GM12875 (cell line): ENCODE measurements around the gene VSTM4.

Source experiments
- H3K4me3 ChIP-seq: one replicate; pipeline ENCODE4 v1.5.1; 2011; ENCODE audit warnings: low read depth, low read length, control low read depth
- TF ChIP-seq, protein P1 (sequence below): IDR thresholded peaks from 2 replicates; pipeline ENCODE4 v1.5.1; 2011; ENCODE audit warnings: low read depth, mild to moderate bottlenecking, control low read depth, inconsistent platforms, low read length, moderate library complexity, borderline replicate concordance; ENCODE audit not compliant: insufficient read depth

The VSTM4 gene

GRCh38 chr10:48993627-48994026, 121.7 kb downstream of the VSTM4 start:
- TF ChIP-seq, protein P1, sequence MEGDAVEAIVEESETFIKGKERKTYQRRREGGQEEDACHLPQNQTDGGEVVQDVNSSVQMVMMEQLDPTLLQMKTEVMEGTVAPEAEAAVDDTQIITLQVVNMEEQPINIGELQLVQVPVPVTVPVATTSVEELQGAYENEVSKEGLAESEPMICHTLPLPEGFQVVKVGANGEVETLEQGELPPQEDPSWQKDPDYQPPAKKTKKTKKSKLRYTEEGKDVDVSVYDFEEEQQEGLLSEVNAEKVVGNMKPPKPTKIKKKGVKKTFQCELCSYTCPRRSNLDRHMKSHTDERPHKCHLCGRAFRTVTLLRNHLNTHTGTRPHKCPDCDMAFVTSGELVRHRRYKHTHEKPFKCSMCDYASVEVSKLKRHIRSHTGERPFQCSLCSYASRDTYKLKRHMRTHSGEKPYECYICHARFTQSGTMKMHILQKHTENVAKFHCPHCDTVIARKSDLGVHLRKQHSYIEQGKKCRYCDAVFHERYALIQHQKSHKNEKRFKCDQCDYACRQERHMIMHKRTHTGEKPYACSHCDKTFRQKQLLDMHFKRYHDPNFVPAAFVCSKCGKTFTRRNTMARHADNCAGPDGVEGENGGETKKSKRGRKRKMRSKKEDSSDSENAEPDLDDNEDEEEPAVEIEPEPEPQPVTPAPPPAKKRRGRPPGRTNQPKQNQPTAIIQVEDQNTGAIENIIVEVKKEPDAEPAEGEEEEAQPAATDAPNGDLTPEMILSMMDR = no peak

GRCh38 chr10:48990226-48990625, 125.1 kb downstream of the VSTM4 start:
- TF ChIP-seq, protein P1 = no peak
- no peak overlapping the region for H3K4me3 ChIP-seq

More at GRCh38 chr10:48993627-48994026, 121.7 kb downstream of the VSTM4 start:
- no peak overlapping the region for H3K4me3 ChIP-seq

DNA sequence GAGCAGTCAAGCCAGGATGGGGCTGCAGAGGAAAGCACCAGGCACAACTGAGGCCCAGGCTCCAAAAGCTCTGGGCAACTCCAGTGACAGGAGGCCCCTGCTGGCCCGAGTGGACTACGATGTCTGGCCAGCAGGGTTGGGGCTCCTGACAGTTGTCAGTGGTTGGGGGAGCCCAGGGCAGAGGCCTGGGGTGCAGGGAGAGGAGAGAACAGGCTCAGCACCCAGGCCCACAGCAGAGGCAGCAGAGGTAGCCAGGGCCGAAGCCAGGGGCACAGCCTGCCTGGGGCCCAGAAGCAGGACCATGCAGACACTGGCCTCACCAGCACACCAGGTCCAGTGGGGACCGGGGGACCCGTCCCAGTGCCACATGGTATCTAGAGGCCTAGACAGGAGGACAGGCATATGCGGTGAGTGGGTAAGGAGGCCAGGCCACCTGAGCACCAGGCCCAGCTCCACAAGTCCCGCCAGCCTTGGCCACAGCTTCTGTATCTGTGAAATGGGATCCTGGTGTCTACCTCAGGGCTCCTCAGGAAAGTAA, 129.6 kb downstream of the VSTM4 start:
- TF ChIP-seq, protein P1 = no peak
- no peak overlapping the region for H3K4me3 ChIP-seq

DNA sequence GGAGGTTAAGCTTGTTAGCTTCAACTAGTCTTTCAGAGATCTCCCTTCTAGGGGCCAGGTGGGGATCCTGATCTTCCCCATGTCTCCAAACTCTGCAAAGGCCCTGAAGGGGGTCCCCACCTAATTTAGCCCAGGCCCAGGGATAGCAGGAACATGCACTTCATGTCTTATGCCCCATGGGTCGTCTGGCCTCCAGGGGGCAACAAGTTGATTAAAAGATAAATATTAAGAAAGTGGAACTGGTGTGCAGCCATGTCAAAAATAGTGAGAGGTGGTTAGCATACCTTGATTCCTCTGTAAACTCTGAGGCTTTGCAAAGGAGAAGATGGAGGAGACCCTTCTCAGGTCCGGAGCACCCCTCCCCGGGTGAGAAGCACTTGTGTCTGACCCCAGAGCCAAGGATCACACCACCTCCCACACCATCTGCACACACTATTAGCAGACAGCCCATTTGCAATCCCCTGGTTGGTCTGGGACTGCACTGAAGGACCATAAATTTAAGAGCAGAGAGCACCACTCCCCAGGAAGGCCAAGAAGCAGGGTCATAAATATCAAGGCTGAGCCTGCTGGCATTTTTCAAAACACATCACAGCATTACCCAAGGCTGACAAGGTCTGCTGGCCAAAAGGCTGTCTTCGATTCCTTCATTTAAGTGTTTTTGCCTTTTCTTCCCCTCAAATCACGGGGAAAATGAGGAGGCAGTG, 131.5 kb downstream of the VSTM4 start:
- TF ChIP-seq, protein P1 = no peak
- H3K4me3 ChIP-seq = no peak overlapping the region

GRCh38 chr10:48982584-48982983, 132.7 kb downstream of the VSTM4 start:
- TF ChIP-seq, protein P1 = no peak

DNA sequence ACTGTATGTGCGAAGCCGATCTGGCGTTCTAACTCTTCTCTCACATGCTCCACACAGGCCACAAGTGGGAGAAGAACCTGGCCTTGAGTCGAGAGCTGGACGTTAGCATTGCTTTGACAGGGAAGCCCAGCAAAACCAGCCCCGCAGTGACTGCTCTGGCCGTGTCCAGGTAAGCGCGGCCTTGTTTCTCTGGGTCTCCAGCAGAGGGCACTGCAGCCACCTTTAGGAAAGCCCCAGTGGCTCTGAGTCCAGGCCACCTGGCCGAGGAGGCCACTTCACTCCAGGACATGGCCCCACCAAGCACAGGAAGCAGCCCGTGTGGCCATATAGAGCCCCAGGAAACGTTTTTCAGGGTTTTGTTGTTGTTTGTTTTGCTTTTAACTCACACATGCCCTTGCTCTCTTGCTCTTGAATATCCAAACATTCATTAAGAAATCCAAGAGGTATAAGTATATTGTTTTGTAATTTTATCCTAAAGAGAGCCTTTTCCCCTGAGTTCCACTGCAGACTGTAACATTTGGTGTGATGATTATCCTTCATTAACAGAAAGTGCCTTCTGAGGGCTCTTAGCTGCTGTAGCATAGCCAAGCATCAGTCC, 133.9 kb downstream of the VSTM4 start:
- H3K4me3 ChIP-seq = no peak overlapping the region
- TF ChIP-seq, protein P1 = peak; percentile 81

More at GRCh38 chr10:48982584-48982983, 132.7 kb downstream of the VSTM4 start:
- H3K4me3 ChIP-seq = no peak overlapping the region

DNA sequence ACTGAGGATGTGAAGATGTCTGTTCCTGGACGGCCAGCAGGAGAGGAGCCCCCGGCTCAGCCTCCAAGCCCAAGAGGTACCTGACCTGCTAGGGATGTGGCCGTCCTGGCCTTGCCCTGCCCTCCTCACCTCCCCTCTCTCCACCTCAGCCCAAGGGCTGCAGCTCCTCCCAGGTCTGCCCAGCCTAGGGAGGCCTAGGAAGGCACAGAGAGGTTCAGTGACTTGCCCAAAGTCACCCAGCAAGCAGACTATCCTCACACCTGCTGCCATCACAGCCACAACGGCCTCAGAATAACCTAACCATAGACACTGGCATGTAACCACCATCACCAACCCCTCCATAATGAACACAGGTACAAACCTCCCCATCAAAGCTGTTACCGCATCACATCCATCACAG, 137.0 kb downstream of the VSTM4 start:
- TF ChIP-seq, protein P1 = no peak
- H3K4me3 ChIP-seq = no peak overlapping the region
